Nephron (organoid): ENCODE results near the gene SORL1.

Experiments used
- H3K27ac Mint-ChIP-seq, 3 experiments: 2 replicates each; pipeline ENCODE4 v1.8.0; 2020; ENCODE audit warnings: mixed read lengths in 3 of 3, mild to moderate bottlenecking in 2 of 3, moderate library complexity in 1 of 3
- H3K27me3 Mint-ChIP-seq: 2 replicates; pipeline ENCODE4 v1.8.0; 2021; ENCODE audit warnings: low read depth, mild to moderate bottlenecking, moderate library complexity, mixed read lengths
- H3K36me3 Mint-ChIP-seq: 2 replicates; pipeline ENCODE4 v1.8.0; 2020; ENCODE audit warnings: low read depth, mixed read lengths
- H3K4me1 Mint-ChIP-seq: 2 replicates; pipeline ENCODE4 v1.8.0; 2020; ENCODE audit warnings: mixed read lengths
- H3K4me3 Mint-ChIP-seq, 3 experiments: 2 replicates each; pipeline ENCODE4 v1.8.0; 2020; ENCODE audit warnings: mild to moderate bottlenecking in 3 of 3, mixed read lengths in 3 of 3, moderate library complexity in 2 of 3
- H3K9me3 Mint-ChIP-seq: 2 replicates; pipeline ENCODE4 v1.8.0; 2020; ENCODE audit warnings: mixed read lengths
- TF ChIP-seq, protein P1 (sequence below), 3 experiments: fragments of 200-600 bp; sonication (generic); IDR thresholded peaks; one replicate each; pipeline ENCODE4 v1.5.0; 2021; ENCODE audit warnings: antibody characterized with exemption in 3 of 3; ENCODE audit not compliant: unreplicated experiment in 3 of 3

Gene SORL1

DNA sequence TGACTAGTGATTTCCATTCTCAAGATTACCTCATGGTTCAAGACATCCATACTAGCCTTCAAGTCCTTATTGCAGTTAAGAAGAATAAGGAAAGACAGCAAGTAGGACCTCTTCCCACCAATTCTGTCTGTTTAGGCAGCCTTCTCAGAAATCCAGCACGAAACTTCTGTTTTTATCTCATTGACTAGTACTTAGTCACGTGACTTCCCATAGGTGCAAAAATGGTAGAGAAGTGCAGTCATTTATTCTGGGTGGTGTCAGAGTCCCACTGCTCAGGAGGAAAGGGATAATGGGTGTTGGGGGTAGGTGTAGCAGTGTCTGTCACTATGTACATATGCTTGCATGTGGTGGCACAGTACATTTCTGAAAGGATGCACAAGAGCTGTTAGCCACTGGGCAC is 58.3 kb downstream of the SORL1 start:
- Mint-ChIP-seq H3K36me3 (peaks cover 56% of the 10 kb centered on the region), H3K4me3 (no peak overlapping the region), H3K27me3 (peaks cover 8% of the 10 kb centered on the region), H3K9me3 (peaks cover 24% of the 10 kb centered on the region), H3K27ac (no peak overlapping the region), H3K4me1 (no peaks in the 10 kb centered on the region)
- TF ChIP-seq, protein P1, sequence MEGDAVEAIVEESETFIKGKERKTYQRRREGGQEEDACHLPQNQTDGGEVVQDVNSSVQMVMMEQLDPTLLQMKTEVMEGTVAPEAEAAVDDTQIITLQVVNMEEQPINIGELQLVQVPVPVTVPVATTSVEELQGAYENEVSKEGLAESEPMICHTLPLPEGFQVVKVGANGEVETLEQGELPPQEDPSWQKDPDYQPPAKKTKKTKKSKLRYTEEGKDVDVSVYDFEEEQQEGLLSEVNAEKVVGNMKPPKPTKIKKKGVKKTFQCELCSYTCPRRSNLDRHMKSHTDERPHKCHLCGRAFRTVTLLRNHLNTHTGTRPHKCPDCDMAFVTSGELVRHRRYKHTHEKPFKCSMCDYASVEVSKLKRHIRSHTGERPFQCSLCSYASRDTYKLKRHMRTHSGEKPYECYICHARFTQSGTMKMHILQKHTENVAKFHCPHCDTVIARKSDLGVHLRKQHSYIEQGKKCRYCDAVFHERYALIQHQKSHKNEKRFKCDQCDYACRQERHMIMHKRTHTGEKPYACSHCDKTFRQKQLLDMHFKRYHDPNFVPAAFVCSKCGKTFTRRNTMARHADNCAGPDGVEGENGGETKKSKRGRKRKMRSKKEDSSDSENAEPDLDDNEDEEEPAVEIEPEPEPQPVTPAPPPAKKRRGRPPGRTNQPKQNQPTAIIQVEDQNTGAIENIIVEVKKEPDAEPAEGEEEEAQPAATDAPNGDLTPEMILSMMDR (IDR thresholded peaks at IDR 0.05; ENCODE audit: unreplicated experiment in 3 of 3): no peak

DNA sequence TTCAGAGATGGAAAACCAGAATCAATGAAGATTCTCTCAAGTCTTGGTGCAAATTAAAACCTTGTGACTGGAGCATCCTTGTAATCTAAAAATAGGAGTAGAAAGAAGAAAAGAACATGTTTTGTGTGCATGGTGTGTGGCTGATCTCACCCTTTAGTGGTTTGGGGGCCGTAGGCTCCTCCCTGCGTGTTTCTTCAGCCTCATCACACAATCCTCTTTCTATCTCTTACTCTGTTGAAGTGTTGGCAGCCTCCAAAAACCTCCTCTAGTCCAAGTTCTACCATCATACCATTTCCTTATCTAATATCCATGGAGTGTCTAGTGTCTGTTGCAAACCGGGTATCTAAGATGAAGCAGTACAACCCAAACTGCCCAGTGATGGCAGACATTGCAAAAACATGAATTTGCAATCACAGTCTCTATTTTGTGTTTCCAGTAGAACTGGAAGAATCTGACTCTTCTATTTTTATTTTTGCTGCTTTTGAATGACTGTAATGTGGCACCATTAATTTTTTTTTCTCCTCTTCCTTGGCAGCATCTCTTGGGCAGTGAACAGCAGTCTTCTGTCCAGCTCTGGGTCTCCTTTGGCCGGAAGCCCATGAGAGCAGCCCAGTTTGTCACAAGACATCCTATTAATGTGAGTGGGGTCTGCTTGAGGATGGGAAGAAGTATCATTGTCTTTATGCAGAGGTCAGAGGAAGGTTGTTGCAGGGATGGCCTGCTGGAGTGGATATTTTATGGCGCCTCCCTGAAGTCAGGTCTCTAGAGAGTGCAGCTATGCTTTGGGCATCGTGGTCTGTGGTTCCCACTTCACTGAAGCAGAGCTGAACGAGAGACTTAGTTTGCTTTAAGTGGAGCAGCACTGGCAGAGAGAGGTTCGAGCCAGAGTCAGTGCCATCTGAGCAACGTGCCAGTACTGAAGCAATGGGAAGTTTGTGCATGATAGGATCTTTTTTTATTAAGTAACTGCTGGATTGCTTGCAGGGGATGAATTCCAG is 60.7 kb downstream of the SORL1 start:
- no peak overlapping the region for H3K4me3 Mint-ChIP-seq
- peaks cover 45% of the 10 kb centered on the region for H3K36me3 Mint-ChIP-seq
- TF ChIP-seq, protein P1 (IDR thresholded peaks at IDR 0.05; ENCODE audit: unreplicated experiment in 3 of 3): no peak
- H3K27ac Mint-ChIP-seq: no peak overlapping the region
- H3K4me1 Mint-ChIP-seq: no peaks in the 10 kb centered on the region
- H3K9me3 Mint-ChIP-seq: peaks cover 4% of the 10 kb centered on the region
- peaks cover 8% of the 10 kb centered on the region for H3K27me3 Mint-ChIP-seq

DNA sequence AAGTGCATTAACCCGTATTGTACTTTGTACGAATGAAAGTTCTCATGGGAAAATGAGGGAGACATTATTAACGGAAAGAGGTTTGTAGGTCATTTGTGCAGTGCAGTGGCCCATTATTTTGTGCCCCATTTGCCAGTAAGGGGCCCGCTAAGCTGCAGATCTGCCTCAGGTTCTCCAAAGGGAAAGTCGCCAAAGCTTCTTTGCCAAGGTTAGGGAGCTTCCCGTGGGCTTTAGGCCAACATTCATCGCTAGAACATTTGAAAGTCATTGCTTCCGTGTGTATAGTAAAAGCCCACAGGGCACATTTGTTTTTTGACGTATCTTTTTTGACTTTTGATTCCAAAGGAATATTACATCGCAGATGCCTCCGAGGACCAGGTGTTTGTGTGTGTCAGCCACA is 61.7 kb downstream of the SORL1 start:
- no peak overlapping the region for H3K4me3 Mint-ChIP-seq
- TF ChIP-seq, protein P1 (IDR thresholded peaks at IDR 0.05; ENCODE audit: unreplicated experiment in 3 of 3): no peak
- peaks cover 8% of the 10 kb centered on the region for H3K27me3 Mint-ChIP-seq
- no peaks in the 10 kb centered on the region for H3K4me1 Mint-ChIP-seq
- H3K9me3 Mint-ChIP-seq: no peaks in the 10 kb centered on the region
- peaks cover 43% of the 10 kb centered on the region for H3K36me3 Mint-ChIP-seq
- no peak overlapping the region for H3K27ac Mint-ChIP-seq

DNA sequence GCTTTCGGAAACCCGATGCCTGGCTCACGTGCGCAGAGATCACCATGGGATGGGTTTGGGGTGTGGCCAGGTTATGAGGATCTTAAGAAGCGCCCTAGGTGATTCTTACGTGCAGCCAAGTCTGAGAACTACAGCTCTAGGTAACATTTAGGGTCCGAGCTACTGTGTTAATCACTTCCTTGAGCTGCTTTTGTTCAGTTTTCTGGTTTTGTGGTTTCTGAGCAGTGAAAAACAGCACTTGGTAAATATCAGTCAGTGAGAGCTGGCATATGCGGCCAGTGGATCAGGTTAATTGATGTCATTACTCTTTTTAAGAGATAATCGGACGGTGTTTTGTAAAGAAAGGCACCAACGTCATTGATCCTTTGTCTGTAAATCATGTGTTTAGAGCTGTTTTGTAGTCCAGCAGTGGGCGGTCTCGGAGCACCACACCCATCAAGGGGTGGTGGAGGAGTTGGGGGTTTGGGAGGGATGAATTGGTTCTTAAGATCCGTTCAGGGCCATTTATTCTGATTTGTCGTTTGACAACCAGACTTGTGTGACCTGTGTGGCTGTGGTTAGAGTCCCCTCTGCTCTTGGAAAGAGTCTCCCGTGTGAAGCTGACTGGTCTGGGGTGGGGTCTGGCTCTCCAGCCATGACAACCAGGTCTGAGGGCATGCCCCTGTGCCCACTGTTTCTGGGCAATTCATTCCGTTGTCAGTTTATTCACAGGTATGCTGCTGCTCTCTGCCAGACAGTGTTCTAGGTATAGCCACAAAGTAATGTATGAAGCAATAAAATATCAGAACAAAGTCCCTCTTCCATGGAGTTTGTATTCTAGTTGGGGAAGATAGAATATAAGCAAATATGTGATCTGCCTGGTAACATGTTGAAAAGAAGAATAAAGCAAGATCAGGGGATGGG is 62.6 kb downstream of the SORL1 start:
- no peaks in the 10 kb centered on the region for H3K9me3 Mint-ChIP-seq
- TF ChIP-seq, protein P1 (IDR thresholded peaks at IDR 0.05; ENCODE audit: unreplicated experiment in 3 of 3): no peak
- H3K4me1 Mint-ChIP-seq: no peaks in the 10 kb centered on the region
- peaks cover 8% of the 10 kb centered on the region for H3K27me3 Mint-ChIP-seq
- H3K36me3 Mint-ChIP-seq: peaks cover 38% of the 10 kb centered on the region
- no peak overlapping the region for H3K4me3 Mint-ChIP-seq
- H3K27ac Mint-ChIP-seq: no peak overlapping the region

DNA sequence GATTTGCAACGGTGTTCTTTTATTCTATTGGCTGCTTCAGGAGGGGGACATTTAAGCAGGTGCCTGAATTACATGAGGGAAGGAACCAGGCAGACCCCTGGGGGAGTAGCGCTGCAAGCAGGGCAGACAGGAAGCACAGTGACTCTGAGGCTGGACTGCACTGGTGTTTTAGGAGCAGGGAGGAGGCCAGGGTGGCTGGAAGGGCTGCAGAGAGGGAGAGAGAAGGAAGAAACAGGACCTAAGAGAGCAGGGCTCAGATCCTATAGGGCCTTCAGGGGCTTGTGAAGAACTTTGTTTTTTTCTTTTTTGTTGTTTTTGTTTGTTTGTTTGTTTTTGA is 63.2 kb downstream of the SORL1 start:
- peaks cover 8% of the 10 kb centered on the region for H3K27me3 Mint-ChIP-seq
- peaks cover 3% of the 10 kb centered on the region for H3K4me1 Mint-ChIP-seq
- H3K4me3 Mint-ChIP-seq: no peak overlapping the region
- TF ChIP-seq, protein P1 (IDR thresholded peaks at IDR 0.05; ENCODE audit: unreplicated experiment in 3 of 3): no peak
- no peaks in the 10 kb centered on the region for H3K9me3 Mint-ChIP-seq
- peaks cover 39% of the 10 kb centered on the region for H3K36me3 Mint-ChIP-seq
- H3K27ac Mint-ChIP-seq: no peak overlapping the region
